Omental fat pad (tissue), 4 donors: ENCODE data around the gene TTC34. TPM values are rescaled to one million over a fixed set of nuclear protein-coding genes. Genes with fewer than 3 reads are reported as not detected.

Experiments
- ATAC-seq: fragments of 150-250 bp; one replicate; pipeline ENCODE4 v1.9.1; 2016; ENCODE audit warnings: mild to moderate bottlenecking, moderate library complexity; ENCODE audit not compliant: low FRiP score
- DNase-seq: peaks from one replicate; pipeline ENCODE4 v3.0.0-alpha.2; 2019; ENCODE audit warnings: low spot score
- CTCF ChIP-seq, 3 donors: fragments of 450-650 bp; IDR thresholded peaks; one replicate each; pipeline ENCODE4 v1.5.1; 2016 to 2017; ENCODE audit warnings: antibody characterized with exemption in 3 of 3, mild to moderate bottlenecking in 3 of 3, moderate library complexity in 2 of 3
- total RNA-seq, 4 donors: library from RNA; depleted of rRNA; stranded (reverse); fragments of >200 nt; gene quantifications; one replicate each; pipeline ENCODE4 v1.1.0, GENCODE V29; 2016

TTC34 gene
- total RNA-seq, 4 donors from 2014 or later: 0.12 to 0.95 (median 0.26) TPM

DNA sequence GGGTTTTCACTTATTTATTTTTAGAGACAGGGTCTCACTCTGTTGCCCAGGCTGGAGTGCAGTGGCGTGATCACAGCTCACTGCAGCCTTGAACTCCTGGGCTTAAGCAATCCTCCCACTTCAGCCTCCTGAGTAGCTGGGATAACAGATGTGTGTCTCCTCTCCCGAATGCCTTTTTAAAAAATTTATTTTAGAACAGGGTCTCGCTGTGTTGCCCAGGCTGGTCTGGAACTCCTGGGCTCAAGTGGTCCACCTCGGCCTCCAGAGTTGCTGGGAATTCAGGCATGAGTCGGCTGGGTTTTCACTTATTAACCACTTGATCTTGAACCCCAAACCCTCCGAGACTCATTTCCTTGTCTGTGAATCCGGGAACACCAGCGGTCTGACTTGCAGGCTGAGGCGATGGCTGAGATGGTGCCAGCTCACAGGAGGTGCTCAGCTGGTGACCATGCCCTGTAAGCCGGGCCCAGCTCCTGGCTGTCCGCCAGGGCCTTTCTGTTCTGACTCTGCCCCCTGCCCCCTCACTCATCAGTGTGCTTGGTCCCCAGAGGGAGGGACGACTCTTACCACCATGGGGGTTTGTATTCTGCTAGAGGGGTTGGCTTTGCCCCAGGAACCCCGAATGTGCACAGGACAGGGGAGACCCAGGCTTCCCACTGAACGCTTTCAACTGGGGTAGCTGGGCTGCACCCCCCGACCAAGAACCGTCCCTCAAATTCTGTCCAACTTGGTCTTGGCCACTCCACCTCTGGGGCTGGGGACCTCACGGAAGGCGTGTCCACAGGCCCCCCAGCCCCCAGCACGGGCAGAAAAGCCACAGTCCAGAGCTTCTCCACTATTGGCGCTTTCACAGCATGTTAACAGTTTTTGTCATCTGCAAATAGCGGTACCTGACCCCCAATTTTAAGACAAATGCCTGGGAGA, 191.2 kb downstream of the TTC34 start:
- no peak for TF ChIP-seq CTCF (IDR thresholded peaks at IDR 0.05)
- no peak for DNase-seq
- no peak for ATAC-seq

DNA sequence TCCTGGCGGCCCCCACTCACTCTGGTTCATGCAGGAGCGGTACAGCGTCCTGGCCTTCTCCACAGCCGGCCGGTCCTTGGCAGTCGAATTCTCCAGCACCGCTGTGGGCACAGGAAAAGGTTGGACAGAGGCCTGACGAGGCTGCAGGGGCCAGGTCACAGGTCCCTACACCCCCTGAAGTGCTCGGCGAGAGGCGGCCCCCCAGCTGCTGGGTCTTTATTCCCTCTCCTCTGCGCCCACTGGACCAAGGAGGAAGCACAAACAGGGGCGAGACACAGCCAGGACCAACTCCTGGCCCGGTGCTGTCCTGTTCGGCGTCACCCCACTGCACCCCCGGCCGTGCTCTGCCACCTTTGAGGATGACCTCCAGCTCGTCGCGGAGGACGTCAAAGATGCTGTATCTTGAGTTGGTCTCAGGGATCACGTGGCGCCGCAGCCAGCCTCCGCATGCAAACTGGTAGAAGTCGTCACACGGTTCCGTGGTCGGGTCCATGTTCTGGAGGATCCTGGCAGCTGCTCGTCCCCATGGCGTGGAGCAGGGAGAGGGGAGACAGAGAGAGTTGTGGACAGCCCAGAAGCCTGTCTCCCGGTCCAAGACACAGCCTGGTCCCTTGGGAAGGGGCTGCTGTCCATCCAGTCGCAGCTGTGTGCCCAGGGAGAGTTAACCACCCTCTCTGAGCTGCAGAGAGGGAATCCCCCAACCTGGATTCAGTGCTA, 192.0 kb downstream of the TTC34 start:
- ATAC-seq (no peak), DNase-seq (no peak)
- TF ChIP-seq CTCF (IDR thresholded peaks at IDR 0.05): no peak

- no peak for TF ChIP-seq CTCF (IDR thresholded peaks at IDR 0.05)
- no peak for DNase-seq
- no peak for ATAC-seq
Observed at GRCh38 chr1:2607641-2608091, 193.8 kb downstream of the TTC34 start.

GRCh38 chr1:2606881-2607621, 194.4 kb downstream of the TTC34 start:
- no peak for TF ChIP-seq CTCF (IDR thresholded peaks at IDR 0.05)
- ATAC-seq (no peak), DNase-seq (no peak)

DNA sequence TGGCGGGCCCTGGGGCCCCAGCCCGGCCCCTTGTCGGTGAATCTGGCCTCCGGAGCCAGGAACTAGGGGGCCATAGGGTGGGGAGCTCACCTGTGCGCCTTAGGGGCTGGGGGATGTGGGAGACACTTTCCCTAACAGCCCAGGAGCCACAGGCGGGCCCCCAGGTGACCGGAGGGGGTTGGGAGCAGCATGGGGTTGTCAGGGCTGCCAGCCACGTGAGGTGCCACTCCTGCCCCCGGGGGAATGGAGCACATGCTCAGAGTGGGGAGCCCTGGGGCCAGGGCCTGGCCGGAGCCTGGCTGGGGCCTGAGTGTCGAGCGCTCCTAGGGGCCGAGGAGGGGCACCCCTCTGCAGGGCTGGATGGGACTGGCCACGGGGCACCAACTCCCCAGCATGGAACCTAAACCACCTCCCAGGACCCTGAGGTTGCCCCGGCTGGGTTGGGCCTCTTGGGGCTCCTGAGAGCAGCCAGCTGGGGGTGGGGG, 195.1 kb downstream of the TTC34 start:
- ATAC-seq: no peak
- no peak for TF ChIP-seq CTCF (IDR thresholded peaks at IDR 0.05)
- DNase-seq: no peak

DNA sequence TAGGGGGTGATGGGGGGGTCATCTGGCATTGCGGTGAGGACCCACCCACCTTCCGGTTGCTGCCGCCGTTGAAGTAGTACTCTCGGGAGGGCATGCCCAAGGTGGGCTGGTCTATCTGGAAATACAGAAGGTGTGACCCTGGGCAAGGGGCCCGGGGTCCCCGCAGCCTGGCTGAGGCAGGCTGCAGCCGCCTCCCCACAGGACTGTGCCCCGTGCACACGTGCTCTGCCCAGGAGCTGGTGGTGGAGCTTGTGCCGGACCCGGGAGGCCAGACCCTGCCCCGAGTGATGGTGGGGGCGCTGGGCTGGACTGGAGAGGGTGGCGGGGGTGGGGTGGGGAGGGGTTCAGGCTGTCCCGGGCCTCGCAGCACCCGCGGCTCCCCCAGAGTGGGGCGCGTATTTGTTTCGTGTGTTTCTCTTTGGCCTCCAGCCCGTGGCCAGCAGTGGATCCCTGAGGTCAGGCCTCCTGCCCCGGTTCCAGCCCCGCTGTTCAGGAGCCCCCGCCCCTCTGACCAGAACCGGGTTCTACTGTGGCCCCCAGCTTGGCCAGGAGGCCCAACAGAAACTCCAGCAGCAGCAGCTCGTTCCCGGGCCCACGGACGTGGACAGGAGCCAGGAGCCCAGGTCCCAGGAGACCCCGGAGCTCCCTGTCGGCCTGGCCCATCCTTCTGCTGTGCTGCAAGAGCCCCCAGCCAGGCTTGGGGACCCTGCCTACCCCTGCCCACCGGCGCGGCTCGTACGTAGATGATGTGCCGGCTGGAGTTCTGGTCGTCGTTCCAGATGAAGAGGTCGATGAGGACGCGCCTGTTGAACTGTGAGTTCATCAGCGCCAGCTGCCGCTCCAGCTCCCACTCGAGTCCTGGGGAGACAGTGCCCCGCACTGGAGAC, 195.7 kb downstream of the TTC34 start:
- DNase-seq (no peak), ATAC-seq (no peak)
- TF ChIP-seq CTCF (IDR thresholded peaks at IDR 0.05): no peak
